ENCODE results near the gene LIPF.

LIPF gene

DNA sequence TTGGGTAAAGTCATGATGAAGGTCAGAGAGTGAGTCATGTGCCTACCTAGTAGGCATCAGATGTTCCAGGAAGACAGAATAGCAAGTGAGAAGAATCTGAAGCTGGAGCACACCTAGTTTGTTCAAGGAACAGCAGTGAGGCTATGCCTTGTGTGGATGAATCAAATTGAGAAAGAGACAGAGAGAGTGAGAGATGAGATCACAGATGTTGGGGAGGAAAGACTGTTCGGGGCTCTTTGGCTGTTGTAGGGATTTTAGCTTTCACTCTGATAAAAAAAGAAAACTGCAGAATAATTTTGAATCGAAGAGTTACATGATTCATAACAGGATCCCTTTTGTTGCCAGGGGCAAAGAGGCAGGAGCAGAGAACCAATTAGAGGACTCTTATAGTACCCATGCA, 6.3 kb downstream of the LIPF start:
- no peak overlapping the region for H3K27ac ChIP-seq (ENCODE audit: low read depth, low read length)
- H3K36me3 ChIP-seq (ENCODE audit: control insufficient read depth in 1 of 2, insufficient read depth in 2 of 2, low read length in 2 of 2): no peaks in the 10 kb centered on the region
- H3K9me3 ChIP-seq (ENCODE audit: control insufficient read depth in 1 of 2, low read length in 2 of 2): no peaks in the 10 kb centered on the region
- H3K9ac ChIP-seq (ENCODE audit: low read depth in 1 of 2, low read length in 2 of 2): no peak overlapping the region
- H3K27me3 ChIP-seq (ENCODE audit: control insufficient read depth in 1 of 2, insufficient read depth in 2 of 2, low read length in 2 of 2): no peaks in the 10 kb centered on the region
- H3K4me3 ChIP-seq (ENCODE audit: low read depth in 1 of 2, low read length in 2 of 2): no peak overlapping the region
- H3K4me1 ChIP-seq (ENCODE audit: control insufficient read depth in 1 of 2, insufficient read depth in 2 of 2, low read length in 2 of 2): no peaks in the 10 kb centered on the region

- Histone ChIP-seq H3K9ac (ENCODE audit: low read depth in 1 of 2, low read length in 2 of 2) (no peak overlapping the region), H3K27me3 (ENCODE audit: control insufficient read depth in 1 of 2, insufficient read depth in 2 of 2, low read length in 2 of 2) (no peaks in the 10 kb centered on the region), H3K4me1 (ENCODE audit: control insufficient read depth in 1 of 2, insufficient read depth in 2 of 2, low read length in 2 of 2) (no peaks in the 10 kb centered on the region), H3K36me3 (ENCODE audit: control insufficient read depth in 1 of 2, insufficient read depth in 2 of 2, low read length in 2 of 2) (no peaks in the 10 kb centered on the region), H3K9me3 (ENCODE audit: control insufficient read depth in 1 of 2, low read length in 2 of 2) (no peaks in the 10 kb centered on the region), H3K27ac (ENCODE audit: low read depth, low read length) (no peak overlapping the region), H3K4me3 (ENCODE audit: low read depth in 1 of 2, low read length in 2 of 2) (no peak overlapping the region)
Observed at GRCh38 chr10:88672041-88672440, 7.8 kb downstream of the LIPF start.

DNA sequence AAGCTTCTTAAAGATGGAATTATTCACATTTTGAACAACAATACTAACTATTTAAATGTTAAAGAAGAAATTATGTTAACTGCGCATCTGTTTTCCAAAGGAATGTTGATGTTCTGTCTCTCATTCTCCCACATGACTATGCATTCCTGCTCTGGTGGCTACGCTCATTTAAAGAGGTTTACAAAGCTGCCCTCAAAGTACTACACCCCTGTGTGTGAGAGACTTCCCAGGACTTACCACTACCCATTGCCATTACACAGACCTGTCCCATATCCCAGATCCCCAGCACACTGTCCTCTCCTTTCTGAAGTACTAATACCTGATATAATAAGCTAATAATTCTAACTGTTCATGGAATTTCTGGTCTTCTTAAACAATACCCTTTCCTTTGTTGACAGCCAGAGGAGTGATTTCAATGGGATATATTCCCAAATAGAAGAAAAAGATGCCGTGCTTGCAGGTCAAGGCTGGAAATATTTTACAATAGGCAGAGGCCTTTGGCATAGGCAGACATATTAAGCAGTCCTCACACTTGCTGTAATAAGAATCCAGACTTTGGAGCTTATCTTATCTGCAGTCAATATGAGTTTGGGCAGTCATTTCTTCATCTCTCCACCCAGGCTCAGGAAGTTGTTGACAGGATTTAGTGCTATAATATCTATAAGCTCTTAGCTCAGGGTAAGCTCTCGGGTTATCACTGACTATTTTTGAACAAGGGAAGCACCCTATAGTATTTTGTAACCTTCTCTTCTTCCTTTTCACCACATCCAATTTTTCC, 12.2 kb downstream of the LIPF start:
- Histone ChIP-seq H3K27me3 (ENCODE audit: control insufficient read depth in 1 of 2, insufficient read depth in 2 of 2, low read length in 2 of 2) (no peaks in the 10 kb centered on the region), H3K9ac (ENCODE audit: low read depth in 1 of 2, low read length in 2 of 2) (no peak overlapping the region), H3K9me3 (ENCODE audit: control insufficient read depth in 1 of 2, low read length in 2 of 2) (no peaks in the 10 kb centered on the region), H3K36me3 (ENCODE audit: control insufficient read depth in 1 of 2, insufficient read depth in 2 of 2, low read length in 2 of 2) (no peaks in the 10 kb centered on the region), H3K4me3 (ENCODE audit: low read depth in 1 of 2, low read length in 2 of 2) (no peak overlapping the region), H3K27ac (ENCODE audit: low read depth, low read length) (no peak overlapping the region), H3K4me1 (ENCODE audit: control insufficient read depth in 1 of 2, insufficient read depth in 2 of 2, low read length in 2 of 2) (no peaks in the 10 kb centered on the region)

DNA sequence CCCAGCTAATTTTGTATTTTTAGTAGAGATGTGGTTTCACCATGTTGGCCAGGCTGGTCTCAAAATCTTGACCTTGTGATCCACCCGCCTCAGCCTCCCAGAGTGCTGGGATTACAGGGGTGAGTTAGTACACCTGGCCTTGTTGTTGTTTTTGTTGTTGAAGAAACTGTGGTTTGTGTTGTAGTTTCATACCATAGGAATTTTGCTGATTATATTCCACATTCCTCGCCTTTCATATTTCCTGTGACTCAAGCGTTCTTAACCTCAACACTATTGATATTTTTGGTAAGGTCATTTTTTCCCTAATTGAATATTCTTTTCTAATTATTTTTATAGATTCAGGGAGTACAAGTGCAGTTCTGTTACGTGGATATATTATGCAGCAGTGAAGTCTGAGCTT, 16.7 kb downstream of the LIPF start:
- H3K36me3 ChIP-seq (ENCODE audit: control insufficient read depth in 1 of 2, insufficient read depth in 2 of 2, low read length in 2 of 2): no peaks in the 10 kb centered on the region
- H3K27ac ChIP-seq (ENCODE audit: low read depth, low read length): no peak overlapping the region
- H3K4me1 ChIP-seq (ENCODE audit: control insufficient read depth in 1 of 2, insufficient read depth in 2 of 2, low read length in 2 of 2): no peaks in the 10 kb centered on the region
- no peaks in the 10 kb centered on the region for H3K27me3 ChIP-seq (ENCODE audit: control insufficient read depth in 1 of 2, insufficient read depth in 2 of 2, low read length in 2 of 2)
- H3K4me3 ChIP-seq (ENCODE audit: low read depth in 1 of 2, low read length in 2 of 2): no peak overlapping the region
- H3K9ac ChIP-seq (ENCODE audit: low read depth in 1 of 2, low read length in 2 of 2): no peak overlapping the region
- H3K9me3 ChIP-seq (ENCODE audit: control insufficient read depth in 1 of 2, low read length in 2 of 2): no peaks in the 10 kb centered on the region

GRCh38 chr10:88682491-88682890, 18.2 kb downstream of the LIPF start:
- Histone ChIP-seq H3K27me3 (ENCODE audit: control insufficient read depth in 1 of 2, insufficient read depth in 2 of 2, low read length in 2 of 2) (no peaks in the 10 kb centered on the region), H3K4me3 (ENCODE audit: low read depth in 1 of 2, low read length in 2 of 2) (no peak overlapping the region), H3K4me1 (ENCODE audit: control insufficient read depth in 1 of 2, insufficient read depth in 2 of 2, low read length in 2 of 2) (no peaks in the 10 kb centered on the region), H3K27ac (ENCODE audit: low read depth, low read length) (no peak overlapping the region), H3K9ac (ENCODE audit: low read depth in 1 of 2, low read length in 2 of 2) (no peak overlapping the region), H3K36me3 (ENCODE audit: control insufficient read depth in 1 of 2, insufficient read depth in 2 of 2, low read length in 2 of 2) (no peaks in the 10 kb centered on the region), H3K9me3 (ENCODE audit: control insufficient read depth in 1 of 2, low read length in 2 of 2) (no peaks in the 10 kb centered on the region)

- Histone ChIP-seq H3K27me3 (ENCODE audit: control insufficient read depth in 1 of 2, insufficient read depth in 2 of 2, low read length in 2 of 2) (no peaks in the 10 kb centered on the region), H3K36me3 (ENCODE audit: control insufficient read depth in 1 of 2, insufficient read depth in 2 of 2, low read length in 2 of 2) (no peaks in the 10 kb centered on the region), H3K27ac (ENCODE audit: low read depth, low read length) (no peak overlapping the region), H3K4me1 (ENCODE audit: control insufficient read depth in 1 of 2, insufficient read depth in 2 of 2, low read length in 2 of 2) (no peaks in the 10 kb centered on the region), H3K9me3 (ENCODE audit: control insufficient read depth in 1 of 2, low read length in 2 of 2) (no peaks in the 10 kb centered on the region), H3K9ac (ENCODE audit: low read depth in 1 of 2, low read length in 2 of 2) (no peak overlapping the region), H3K4me3 (ENCODE audit: low read depth in 1 of 2, low read length in 2 of 2) (no peak overlapping the region)
Observed at GRCh38 chr10:88687853-88688467, 23.7 kb downstream of the LIPF start.

- Histone ChIP-seq H3K4me1 (ENCODE audit: control insufficient read depth in 1 of 2, insufficient read depth in 2 of 2, low read length in 2 of 2) (no peaks in the 10 kb centered on the region), H3K36me3 (ENCODE audit: control insufficient read depth in 1 of 2, insufficient read depth in 2 of 2, low read length in 2 of 2) (no peaks in the 10 kb centered on the region), H3K4me3 (ENCODE audit: low read depth in 1 of 2, low read length in 2 of 2) (no peak overlapping the region), H3K27ac (ENCODE audit: low read depth, low read length) (no peak overlapping the region), H3K9ac (ENCODE audit: low read depth in 1 of 2, low read length in 2 of 2) (no peak overlapping the region), H3K27me3 (ENCODE audit: control insufficient read depth in 1 of 2, insufficient read depth in 2 of 2, low read length in 2 of 2) (no peaks in the 10 kb centered on the region), H3K9me3 (ENCODE audit: control insufficient read depth in 1 of 2, low read length in 2 of 2) (no peaks in the 10 kb centered on the region)
Observed at GRCh38 chr10:88689366-88689765, 25.1 kb downstream of the LIPF start.

DNA sequence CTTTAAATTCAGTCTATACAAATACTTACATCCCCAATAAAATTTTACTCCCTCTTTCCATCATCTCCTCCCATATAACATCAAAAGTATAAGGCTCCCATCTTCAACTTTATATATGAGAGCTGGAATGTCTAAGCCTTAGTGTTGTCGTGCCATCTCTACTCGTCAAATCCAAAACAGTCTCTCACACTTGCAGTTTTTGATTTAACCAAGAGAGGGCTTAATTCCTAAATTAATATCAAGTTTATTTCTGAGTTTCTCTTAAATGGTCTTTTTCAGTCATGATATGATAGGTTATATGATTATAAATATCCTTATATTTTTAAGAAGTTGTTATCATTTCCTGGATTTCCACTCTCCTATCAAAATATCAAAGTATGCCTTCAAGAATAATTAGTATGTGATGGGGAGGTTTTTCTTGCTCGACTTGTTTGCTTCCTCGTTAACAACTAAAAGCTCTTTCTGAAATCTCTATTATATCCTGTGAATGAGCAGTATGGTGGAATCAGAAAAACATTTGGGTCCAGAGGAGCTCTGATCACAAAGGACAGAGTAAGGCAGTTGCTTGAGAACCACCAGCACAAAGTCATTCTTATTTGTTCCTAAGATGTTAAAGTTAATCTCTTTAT, 29.3 kb downstream of the LIPF start:
- Histone ChIP-seq H3K4me3 (ENCODE audit: low read depth in 1 of 2, low read length in 2 of 2) (no peak overlapping the region), H3K36me3 (ENCODE audit: control insufficient read depth in 1 of 2, insufficient read depth in 2 of 2, low read length in 2 of 2) (no peaks in the 10 kb centered on the region), H3K27ac (ENCODE audit: low read depth, low read length) (no peak overlapping the region), H3K9me3 (ENCODE audit: control insufficient read depth in 1 of 2, low read length in 2 of 2) (no peaks in the 10 kb centered on the region), H3K9ac (ENCODE audit: low read depth in 1 of 2, low read length in 2 of 2) (no peak overlapping the region), H3K4me1 (ENCODE audit: control insufficient read depth in 1 of 2, insufficient read depth in 2 of 2, low read length in 2 of 2) (no peaks in the 10 kb centered on the region), H3K27me3 (ENCODE audit: control insufficient read depth in 1 of 2, insufficient read depth in 2 of 2, low read length in 2 of 2) (no peaks in the 10 kb centered on the region)

DNA sequence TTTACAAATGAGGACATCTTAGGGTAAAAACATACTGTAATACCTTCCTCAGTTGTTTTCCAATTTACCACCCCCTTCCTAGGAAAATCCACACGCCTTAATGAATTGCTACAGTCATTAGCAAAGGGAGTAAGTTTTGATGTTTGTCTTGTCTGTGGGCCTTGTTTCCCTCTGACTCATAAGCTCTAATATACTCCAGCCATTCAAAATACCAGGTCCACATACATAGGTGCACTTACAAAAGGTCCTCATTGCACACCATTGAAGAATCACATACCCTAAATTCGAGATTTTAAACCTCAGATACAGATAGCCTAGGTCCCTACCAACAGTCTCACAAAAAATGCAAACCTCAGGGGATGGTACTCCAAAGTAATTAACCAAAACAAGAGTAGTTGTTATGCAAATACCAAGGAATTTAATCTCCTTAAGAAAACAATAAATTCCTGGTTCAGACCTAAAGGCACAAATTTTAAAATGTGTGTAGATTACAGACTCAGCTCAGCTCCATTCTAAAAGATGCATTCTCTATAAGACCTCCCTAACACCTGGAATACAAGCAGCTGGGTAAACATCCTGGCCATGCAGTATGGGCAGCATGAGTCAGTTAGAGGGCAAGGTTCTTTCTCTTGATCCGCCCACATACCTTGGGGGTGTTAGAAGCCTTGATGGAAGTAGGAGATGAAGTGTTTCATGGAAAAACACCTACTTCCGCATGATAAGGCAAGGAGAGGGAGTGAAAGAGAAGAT, 38.8 kb downstream of the LIPF start:
- Histone ChIP-seq H3K27me3 (ENCODE audit: control insufficient read depth in 1 of 2, insufficient read depth in 2 of 2, low read length in 2 of 2) (no peaks in the 10 kb centered on the region), H3K4me1 (ENCODE audit: control insufficient read depth in 1 of 2, insufficient read depth in 2 of 2, low read length in 2 of 2) (peaks cover 6 to 11% of the 10 kb centered on the region in 2 donors), H3K36me3 (ENCODE audit: control insufficient read depth in 1 of 2, insufficient read depth in 2 of 2, low read length in 2 of 2) (no peaks in the 10 kb centered on the region), H3K4me3 (ENCODE audit: low read depth in 1 of 2, low read length in 2 of 2) (no peak overlapping the region), H3K9ac (ENCODE audit: low read depth in 1 of 2, low read length in 2 of 2) (no peak overlapping the region), H3K9me3 (ENCODE audit: control insufficient read depth in 1 of 2, low read length in 2 of 2) (no peaks in the 10 kb centered on the region), H3K27ac (ENCODE audit: low read depth, low read length) (no peak overlapping the region)

- no peak within 1 kb of the TSS for H3K4me3 ChIP-seq (ENCODE audit: low read depth in 1 of 2, low read length in 2 of 2)
- no peak within 1 kb of the TSS for H3K27ac ChIP-seq (ENCODE audit: low read depth, low read length)
- H3K36me3 ChIP-seq (ENCODE audit: control insufficient read depth in 1 of 2, insufficient read depth in 2 of 2, low read length in 2 of 2): no peaks in the 10 kb centered on the region
- H3K27me3 ChIP-seq (ENCODE audit: control insufficient read depth in 1 of 2, insufficient read depth in 2 of 2, low read length in 2 of 2): no peaks in the 10 kb centered on the region
- no peaks in the 10 kb centered on the region for H3K9me3 ChIP-seq (ENCODE audit: control insufficient read depth in 1 of 2, low read length in 2 of 2)
- peaks cover 6 to 11% of the 10 kb centered on the region in 2 donors for H3K4me1 ChIP-seq (ENCODE audit: control insufficient read depth in 1 of 2, insufficient read depth in 2 of 2, low read length in 2 of 2)
- H3K9ac ChIP-seq (ENCODE audit: low read depth in 1 of 2, low read length in 2 of 2): no peak within 1 kb of the TSS
Observed at GRCh38 chr10:88705958-88706357, 41.7 kb downstream of the LIPF start, which contains the start of gene LIPK. TSS of gene LIPK (plus strand) at chr10:88706249. CDS start at chr10:88724544, 18,295 bp downstream.
